ENCODE results near the gene RTBDN.
"Not testable (repeated sequence)": the region's sequence is repeated elsewhere in the genome, so short reads cannot be mapped to it uniquely, and the experiment has no call there.

RTBDN gene

GRCh38 chr19:12825254-12826131 is 8.9 kb downstream of the RTBDN start:
- in situ Hi-C loops (cut with HindIII; ENCODE audit: low sequenced_read_pairs), result no loop called here

GRCh38 chr19:12821761-12822160 is 12.6 kb downstream of the RTBDN start:
- in situ Hi-C loops (cut with HindIII; ENCODE audit: low sequenced_read_pairs), result no loop called here

- in situ Hi-C loops (cut with HindIII; ENCODE audit: low sequenced_read_pairs), result not testable (repeated sequence)
Measured at GRCh38 chr19:12817810-12818209, 16.6 kb downstream of the RTBDN start.

- in situ Hi-C loops (cut with HindIII; ENCODE audit: low sequenced_read_pairs), result not testable (repeated sequence)
Measured at GRCh38 chr19:12817188-12817587, 17.2 kb downstream of the RTBDN start.

- in situ Hi-C loops (cut with HindIII; ENCODE audit: low sequenced_read_pairs), result no loop called here
Measured at GRCh38 chr19:12815088-12815487, 19.3 kb downstream of the RTBDN start.

GRCh38 chr19:12806242-12807081 is 27.9 kb downstream of the RTBDN start, which contains the start of gene RNASEH2A:
RNASEH2A (plus strand) TSS chr19:12806584; CDS start chr19:12806674, 90 bp downstream.
- in situ Hi-C loops (cut with HindIII; ENCODE audit: low sequenced_read_pairs), result no loop called here

GRCh38 chr19:12804051-12804450 is 30.3 kb downstream of the RTBDN start:
- in situ Hi-C loops (cut with HindIII; ENCODE audit: low sequenced_read_pairs), result no loop called here

GRCh38 chr19:12802267-12803106 is 31.9 kb downstream of the RTBDN start:
- in situ Hi-C loops (cut with HindIII; ENCODE audit: low sequenced_read_pairs), result no loop called here

- in situ Hi-C loops (cut with HindIII; ENCODE audit: low sequenced_read_pairs), result no loop called here
Measured at GRCh38 chr19:12801466-12802266, 32.7 kb downstream of the RTBDN start, which contains the start of the genes PRDX2 and THSD8. PRDX2 (minus strand) TSS chr19:12801800; CDS start chr19:12801261, 539 bp downstream. THSD8 (plus strand) TSS chr19:12802069; CDS start chr19:12802072, 3 bp downstream.

- in situ Hi-C loops (cut with HindIII; ENCODE audit: low sequenced_read_pairs), result no loop called here
Measured at GRCh38 chr19:12800923-12801465, 33.4 kb downstream of the RTBDN start.

- in situ Hi-C loops (cut with HindIII; ENCODE audit: low sequenced_read_pairs), result no loop called here
Measured at GRCh38 chr19:12800466-12800770, 34.0 kb downstream of the RTBDN start.

GRCh38 chr19:12799742-12800465 is 34.5 kb downstream of the RTBDN start:
- in situ Hi-C loops (cut with HindIII; ENCODE audit: low sequenced_read_pairs), result no loop called here

- in situ Hi-C loops (cut with HindIII; ENCODE audit: low sequenced_read_pairs), result not testable (repeated sequence)
Measured at GRCh38 chr19:12797607-12798006, 36.8 kb downstream of the RTBDN start.

GRCh38 chr19:12797141-12797587 is 37.2 kb downstream of the RTBDN start:
- in situ Hi-C loops (cut with HindIII; ENCODE audit: low sequenced_read_pairs), result no loop called here

- in situ Hi-C loops (cut with HindIII; ENCODE audit: low sequenced_read_pairs), result no loop called here
Measured at GRCh38 chr19:12796146-12797071, 38.0 kb downstream of the RTBDN start.

GRCh38 chr19:12794971-12795381 is 39.4 kb downstream of the RTBDN start:
- in situ Hi-C loops (cut with HindIII; ENCODE audit: low sequenced_read_pairs), result no loop called here

GRCh38 chr19:12794196-12794941 is 40.0 kb downstream of the RTBDN start:
- in situ Hi-C loops (cut with HindIII; ENCODE audit: low sequenced_read_pairs), result no loop called here

All from DLD1 (cell line).